ENCODE measurements around the gene MYMK. TPM values are rescaled to one million over a fixed set of nuclear protein-coding genes. Genes with fewer than 3 reads are reported as not detected.

The MYMK gene
- total RNA-seq, 1 donor from 2014 or later, result not detected

DNA sequence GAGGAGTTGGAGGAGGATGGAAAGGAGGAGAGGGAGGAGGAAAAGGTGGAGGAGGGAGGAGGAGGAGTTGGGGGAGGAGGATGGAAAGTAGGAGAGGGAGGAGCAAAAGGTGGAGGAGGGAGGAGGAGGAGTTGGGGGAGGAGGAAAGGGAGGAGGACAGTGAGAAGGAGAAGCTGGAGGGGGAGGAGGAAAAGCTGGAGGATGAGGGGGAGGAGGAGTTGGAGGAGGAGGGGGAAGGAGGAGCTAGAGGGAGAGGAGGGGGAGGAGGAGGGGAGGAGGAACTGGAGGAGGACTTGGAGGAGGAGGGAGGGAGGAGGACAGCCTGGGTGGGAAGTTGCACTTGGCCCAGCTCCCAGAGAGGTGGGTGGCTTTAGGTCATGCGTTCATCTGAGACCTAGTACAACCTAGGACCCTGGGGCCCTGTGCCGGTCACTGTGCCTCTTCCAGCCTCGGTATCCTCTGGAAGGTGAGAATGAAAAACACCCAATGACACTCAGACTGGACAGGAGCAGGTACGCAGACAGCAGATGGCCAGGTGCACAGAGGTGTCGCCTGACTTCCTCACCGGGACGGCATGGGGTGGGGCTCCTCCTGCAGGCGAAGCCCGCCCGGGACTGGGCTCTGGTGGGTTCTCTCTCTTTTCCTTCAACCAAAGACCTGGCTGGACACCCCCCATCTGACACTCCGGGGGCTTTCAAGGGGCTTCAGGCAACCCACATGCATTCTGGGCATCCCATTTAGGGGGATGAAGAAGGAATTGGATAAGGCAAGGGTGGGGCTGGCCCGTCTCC, 33.7 kb downstream of the MYMK start:
- TF ChIP-seq, protein P1, sequence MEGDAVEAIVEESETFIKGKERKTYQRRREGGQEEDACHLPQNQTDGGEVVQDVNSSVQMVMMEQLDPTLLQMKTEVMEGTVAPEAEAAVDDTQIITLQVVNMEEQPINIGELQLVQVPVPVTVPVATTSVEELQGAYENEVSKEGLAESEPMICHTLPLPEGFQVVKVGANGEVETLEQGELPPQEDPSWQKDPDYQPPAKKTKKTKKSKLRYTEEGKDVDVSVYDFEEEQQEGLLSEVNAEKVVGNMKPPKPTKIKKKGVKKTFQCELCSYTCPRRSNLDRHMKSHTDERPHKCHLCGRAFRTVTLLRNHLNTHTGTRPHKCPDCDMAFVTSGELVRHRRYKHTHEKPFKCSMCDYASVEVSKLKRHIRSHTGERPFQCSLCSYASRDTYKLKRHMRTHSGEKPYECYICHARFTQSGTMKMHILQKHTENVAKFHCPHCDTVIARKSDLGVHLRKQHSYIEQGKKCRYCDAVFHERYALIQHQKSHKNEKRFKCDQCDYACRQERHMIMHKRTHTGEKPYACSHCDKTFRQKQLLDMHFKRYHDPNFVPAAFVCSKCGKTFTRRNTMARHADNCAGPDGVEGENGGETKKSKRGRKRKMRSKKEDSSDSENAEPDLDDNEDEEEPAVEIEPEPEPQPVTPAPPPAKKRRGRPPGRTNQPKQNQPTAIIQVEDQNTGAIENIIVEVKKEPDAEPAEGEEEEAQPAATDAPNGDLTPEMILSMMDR (IDR thresholded peaks at IDR 0.05; ENCODE audit: partially characterized antibody, unreplicated experiment), result no peak
- Mint-ChIP-seq H3K4me3 (ENCODE audit: unreplicated experiment) (no peak overlapping the region), H3K27me3 (ENCODE audit: unreplicated experiment) (peaks cover 5% of the 10 kb centered on the region), H3K36me3 (ENCODE audit: unreplicated experiment) (no peaks in the 10 kb centered on the region), H3K27ac (ENCODE audit: unreplicated experiment) (no peak overlapping the region), H3K9me3 (ENCODE audit: unreplicated experiment) (peaks cover 1% of the 10 kb centered on the region), H3K4me1 (ENCODE audit: low read depth, unreplicated experiment) (peaks cover 5% of the 10 kb centered on the region)
- DNase-seq, result peak; percentile 10

DNA sequence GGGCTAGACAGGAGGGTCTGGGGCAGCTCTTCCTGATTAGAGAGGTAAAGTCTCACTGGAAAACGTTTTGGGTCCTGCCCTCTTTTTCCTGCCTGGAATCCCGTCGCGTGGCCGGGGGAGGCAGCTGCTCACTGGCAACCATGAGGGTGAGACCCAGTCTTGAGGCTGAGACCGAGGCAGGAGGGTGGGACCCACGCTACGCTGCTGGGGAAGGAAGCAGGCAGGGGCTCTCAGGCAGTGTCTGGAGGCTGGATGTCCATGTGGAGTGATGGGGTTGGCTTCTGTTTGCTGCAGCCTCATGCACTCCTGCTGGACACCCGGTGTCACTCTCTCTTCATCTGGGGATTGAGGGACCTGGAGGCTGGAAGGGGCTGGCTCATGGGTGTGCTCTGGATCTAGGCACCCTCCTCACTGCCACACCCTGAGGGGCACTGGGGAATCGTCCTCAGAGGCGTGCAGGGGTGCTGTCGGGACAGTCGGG, 34.5 kb downstream of the MYMK start:
- Mint-ChIP-seq H3K27ac (ENCODE audit: unreplicated experiment) (no peak overlapping the region), H3K36me3 (ENCODE audit: unreplicated experiment) (no peaks in the 10 kb centered on the region), H3K9me3 (ENCODE audit: unreplicated experiment) (peaks cover 1% of the 10 kb centered on the region), H3K4me3 (ENCODE audit: unreplicated experiment) (no peak overlapping the region), H3K27me3 (ENCODE audit: unreplicated experiment) (peaks cover 5% of the 10 kb centered on the region), H3K4me1 (ENCODE audit: low read depth, unreplicated experiment) (peaks cover 5% of the 10 kb centered on the region)
- TF ChIP-seq, protein P1 (IDR thresholded peaks at IDR 0.05; ENCODE audit: partially characterized antibody, unreplicated experiment), result no peak
- no peak for DNase-seq

DNA sequence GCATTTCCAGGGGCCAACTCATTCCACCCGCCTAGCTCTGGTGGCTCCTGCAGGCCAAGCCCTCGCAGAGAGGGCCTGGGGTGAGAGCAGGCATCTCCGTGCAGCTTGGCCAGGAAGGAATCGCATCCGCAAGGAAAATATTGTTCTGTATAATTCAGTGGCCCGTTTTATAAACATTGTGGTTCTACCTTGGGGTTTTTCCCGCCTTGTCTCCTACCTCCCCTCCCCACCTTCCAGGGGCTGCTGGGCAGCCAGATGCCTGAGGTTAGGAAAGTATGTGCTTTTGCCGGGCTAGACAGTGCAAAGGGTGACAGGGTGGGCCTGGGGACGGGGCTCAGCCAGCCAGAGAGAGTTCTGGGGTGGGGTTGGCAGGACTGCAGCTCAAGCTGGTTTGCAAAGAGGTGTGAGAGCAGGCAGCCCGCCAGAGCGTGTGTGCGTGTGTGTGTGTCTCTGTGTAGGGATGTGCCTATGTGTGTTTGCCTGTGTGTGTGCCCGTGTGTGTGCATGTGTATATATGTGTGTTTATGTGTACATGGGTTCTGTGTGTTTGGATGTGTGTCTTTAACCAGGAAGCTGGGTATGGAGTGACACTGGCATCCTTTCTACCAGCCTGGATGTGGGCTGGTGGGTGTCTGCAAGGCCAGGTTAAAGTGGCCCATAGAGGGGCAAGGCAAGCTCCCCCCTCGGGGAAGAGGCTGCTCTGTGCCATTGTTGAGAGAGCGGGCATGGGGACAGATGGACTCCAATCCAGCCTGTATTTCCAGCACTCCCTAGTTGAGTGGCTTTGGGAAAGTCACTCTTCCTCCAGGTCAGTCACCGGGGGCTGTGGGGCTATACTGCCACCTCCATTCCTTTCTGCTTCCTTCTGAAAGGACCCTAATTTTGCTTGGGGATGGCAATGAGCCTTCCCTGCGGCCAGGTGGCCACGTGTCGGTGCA, 35.2 kb downstream of the MYMK start:
- Mint-ChIP-seq H3K9me3 (ENCODE audit: unreplicated experiment) (peaks cover 1% of the 10 kb centered on the region), H3K36me3 (ENCODE audit: unreplicated experiment) (no peaks in the 10 kb centered on the region), H3K4me1 (ENCODE audit: low read depth, unreplicated experiment) (peaks cover 6% of the 10 kb centered on the region), H3K27me3 (ENCODE audit: unreplicated experiment) (peaks cover 5% of the 10 kb centered on the region), H3K4me3 (ENCODE audit: unreplicated experiment) (no peak overlapping the region), H3K27ac (ENCODE audit: unreplicated experiment) (no peak overlapping the region)
- DNase-seq, result no peak
- TF ChIP-seq, protein P1 (IDR thresholded peaks at IDR 0.05; ENCODE audit: partially characterized antibody, unreplicated experiment), result no peak

DNA sequence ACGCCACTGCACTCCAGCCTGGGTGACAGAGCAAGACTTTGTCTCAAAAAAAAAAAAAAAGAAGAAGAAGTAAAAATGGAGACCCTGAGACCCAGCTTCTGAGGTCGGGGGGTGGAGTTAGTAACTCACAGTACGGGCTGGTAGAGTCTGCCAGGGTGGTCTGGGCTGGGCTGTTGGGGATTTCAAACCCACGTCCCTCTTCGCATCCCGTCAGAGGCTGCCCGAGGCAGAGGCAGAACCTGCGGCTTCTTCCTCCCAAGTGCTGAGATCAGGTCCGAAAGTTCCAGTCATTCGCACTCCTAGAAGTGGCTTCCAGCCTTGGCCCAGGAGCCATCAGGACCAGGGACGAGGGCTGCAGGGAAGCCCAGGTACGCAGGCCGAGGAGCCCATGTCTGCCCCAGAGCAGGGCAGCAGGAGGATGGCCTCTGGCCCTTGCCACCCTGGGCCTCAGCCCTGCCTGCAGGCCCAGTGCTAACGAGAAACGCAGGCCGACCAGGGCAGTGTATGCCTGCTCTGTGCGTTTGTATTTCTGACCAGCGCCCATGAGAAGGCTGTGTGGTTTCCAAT, 36.0 kb downstream of the MYMK start:
- peaks cover 5% of the 10 kb centered on the region for H3K27me3 Mint-ChIP-seq (ENCODE audit: unreplicated experiment)

More for the DNA sequence above, 36.0 kb downstream of the MYMK start:
- Mint-ChIP-seq H3K9me3 (ENCODE audit: unreplicated experiment) (peaks cover 1% of the 10 kb centered on the region), H3K4me3 (ENCODE audit: unreplicated experiment) (no peak overlapping the region), H3K27ac (ENCODE audit: unreplicated experiment) (no peak overlapping the region), H3K36me3 (ENCODE audit: unreplicated experiment) (no peaks in the 10 kb centered on the region), H3K4me1 (ENCODE audit: low read depth, unreplicated experiment) (peaks cover 8% of the 10 kb centered on the region)
- DNase-seq, result no peak
- TF ChIP-seq, protein P1 (IDR thresholded peaks at IDR 0.05; ENCODE audit: partially characterized antibody, unreplicated experiment), result no peak

Data from glutamatergic neuron (in vitro differentiated cells).